Common myeloid progenitor, CD34-positive (primary cell): ENCODE results near the gene CX3CR1.

Experiments
- CTCF ChIA-PET: fragments of 350-600 bp; sonication (Branson Sonifier 250); formaldehyde crosslinking; loops from one replicate; lab custom pipeline; 2021; ENCODE audit warnings: antibody characterized with exemption; lab: Charles Lee
- POLR2A ChIA-PET: fragments of 350-600 bp; sonication (Branson Sonifier 250); formaldehyde crosslinking; loops from one replicate; lab custom pipeline; 2021; ENCODE audit warnings: antibody characterized with exemption; lab: Charles Lee
- DNase-seq, 3 donors: peaks; one replicate each; pipeline versions ENCODE4 v3.0.0 to v3.0.0-alpha.2; 2013
- H3K27ac ChIP-seq, 2 experiments: 1 replicate in 1 of 2; 2 replicates in 1 of 2; pipeline ENCODE4 v1.7.0; 2013; ENCODE audit warnings: inconsistent platforms in 2 of 2, low read length in 2 of 2, mild to moderate bottlenecking in 2 of 2, low read depth in 1 of 2, moderate library complexity in 1 of 2; ENCODE audit not compliant: severe bottlenecking in 2 of 2, insufficient read depth in 1 of 2, poor library complexity in 1 of 2
- H3K27me3 ChIP-seq, 5 experiments: replicated peaks in 2 of 5; 1 replicate in 3 of 5; 2 replicates in 2 of 5; pipeline versions ENCODE4 v1.6.1 to v1.7.0; 2013; ENCODE audit warnings: low read length in 4 of 5, mild to moderate bottlenecking in 2 of 5, moderate library complexity in 2 of 5, inconsistent platforms in 1 of 5; ENCODE audit not compliant: insufficient read depth in 5 of 5, control insufficient read depth in 4 of 5
- H3K36me3 ChIP-seq, 4 experiments: 1 replicate in 2 of 4; 2 replicates in 2 of 4; pipeline versions ENCODE4 v1.6.1 to v1.7.0; 2013; ENCODE audit warnings: low read length in 3 of 4, control low read depth in 1 of 4, mild to moderate bottlenecking in 1 of 4; ENCODE audit not compliant: control insufficient read depth in 4 of 4, insufficient read depth in 4 of 4
- H3K4me1 ChIP-seq, 4 experiments: 1 replicate in 3 of 4; 2 replicates in 1 of 4; pipeline versions ENCODE4 v1.6.1 to v1.7.1; 2013; ENCODE audit warnings: low read length in 3 of 4, mild to moderate bottlenecking in 3 of 4, control low read depth in 1 of 4, inconsistent platforms in 1 of 4, moderate library complexity in 1 of 4; ENCODE audit not compliant: control insufficient read depth in 4 of 4, insufficient read depth in 4 of 4; ENCODE audit errors: control extremely low read depth in 1 of 4
- H3K4me3 ChIP-seq, 7 experiments: 1 replicate in 4 of 7; 2 replicates in 3 of 7; pipeline versions ENCODE4 v1.5.1 to v1.7.0; 2013; ENCODE audit warnings: mild to moderate bottlenecking in 7 of 7, low read length in 6 of 7, moderate library complexity in 6 of 7, inconsistent platforms in 2 of 7, low read depth in 2 of 7, control low read depth in 1 of 7; ENCODE audit not compliant: insufficient read depth in 4 of 7, control insufficient read depth in 1 of 7; ENCODE audit errors: extremely low read depth in 1 of 7
- H3K9me3 ChIP-seq, 5 experiments: 1 replicate in 4 of 5; 2 replicates in 1 of 5; pipeline versions ENCODE4 v1.6.1 to v1.7.1; 2013; ENCODE audit warnings: low read length in 4 of 5, mild to moderate bottlenecking in 2 of 5, inconsistent platforms in 1 of 5, low read depth in 1 of 5, moderate library complexity in 1 of 5; ENCODE audit not compliant: control insufficient read depth in 4 of 5, insufficient read depth in 2 of 5; ENCODE audit errors: control extremely low read depth in 1 of 5
- WGBS: methylation state at CpG from one replicate; pipeline ENCODE4 v1.1.5; 2013; ENCODE audit not compliant: insufficient coverage; 5-methylcytosine and 5-hydroxymethylcytosine counted together

CX3CR1 gene

DNA sequence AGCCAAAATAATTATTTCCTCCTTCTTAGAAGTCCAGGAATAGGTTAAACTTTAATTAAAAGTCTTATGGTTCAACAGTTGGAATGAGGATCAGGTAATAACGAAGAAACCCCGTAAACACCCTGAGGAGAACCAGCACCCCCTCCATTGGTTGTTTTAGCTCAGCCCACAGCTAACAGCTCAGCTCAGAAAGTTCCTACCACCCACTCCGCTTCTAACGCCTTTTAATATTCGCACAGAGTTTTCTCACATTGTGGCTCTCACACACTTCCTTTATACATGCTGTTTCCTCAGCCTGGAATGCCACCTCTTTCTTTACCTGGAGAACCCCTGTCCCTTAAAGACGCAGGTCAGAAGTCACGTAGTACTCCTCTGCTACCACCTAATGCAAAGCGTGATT is 17.0 kb downstream of the CX3CR1 start:
- no peak for DNase-seq
- Histone ChIP-seq H3K9me3 (no peaks in the 10 kb centered on the region), H3K27ac (no peak overlapping the region), H3K4me3 (no peak overlapping the region), H3K4me1 (peaks cover 14 to 52% (median 29%) of the 10 kb centered on the region in 4 experiments), H3K36me3 (no peaks in the 10 kb centered on the region), H3K27me3 (no peaks in the 10 kb centered on the region)
- 71% methylated on average over 5 of the region's 8 CpGs for WGBS
- ChIA-PET POLR2A (interaction anchor here (0.7 kb wide), 1 partner anchor 23 kb away, joined by 4 read pairs; no protein-coding TSS in a partner anchor), CTCF (interaction anchor here (1.1 to 4.4 kb wide), 13 partner anchors 9 to 137 kb away, joined by 3 to 45 read pairs (median 7); partner anchors contain the start of gene XIRP1)

DNA sequence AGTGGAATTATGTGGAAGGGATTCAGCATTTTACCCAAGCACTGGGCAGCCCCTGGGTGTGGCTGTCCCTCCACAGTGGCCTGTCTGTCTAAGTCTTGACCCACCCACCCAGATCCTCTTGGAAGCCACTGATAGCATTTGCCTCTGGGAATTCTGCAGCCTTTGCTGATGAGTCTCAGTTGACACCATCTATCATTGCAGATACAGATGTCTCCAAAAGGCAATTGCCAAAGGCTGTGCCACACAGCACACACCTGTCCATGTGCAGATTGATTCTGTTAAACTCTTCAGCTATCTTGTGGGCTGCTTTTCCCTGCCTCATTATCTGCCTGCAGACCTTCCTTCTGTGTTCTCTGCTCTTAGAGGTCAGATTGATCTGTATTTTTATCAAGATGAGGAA is 18.1 kb downstream of the CX3CR1 start:
- no peak overlapping the region for H3K27ac ChIP-seq
- DNase-seq = no peak
- H3K36me3 ChIP-seq = no peaks in the 10 kb centered on the region
- no peaks in the 10 kb centered on the region for H3K27me3 ChIP-seq
- no peak overlapping the region for H3K4me3 ChIP-seq
- ChIA-PET CTCF (interaction anchor here (0.8 to 4.4 kb wide), 17 partner anchors 8 to 136 kb away, joined by 3 to 45 read pairs (median 4); partner anchors contain the start of gene XIRP1), POLR2A (no interaction called here)
- no peaks in the 10 kb centered on the region for H3K9me3 ChIP-seq
- H3K4me1 ChIP-seq = peaks cover 14 to 58% (median 32%) of the 10 kb centered on the region in 4 experiments

DNA sequence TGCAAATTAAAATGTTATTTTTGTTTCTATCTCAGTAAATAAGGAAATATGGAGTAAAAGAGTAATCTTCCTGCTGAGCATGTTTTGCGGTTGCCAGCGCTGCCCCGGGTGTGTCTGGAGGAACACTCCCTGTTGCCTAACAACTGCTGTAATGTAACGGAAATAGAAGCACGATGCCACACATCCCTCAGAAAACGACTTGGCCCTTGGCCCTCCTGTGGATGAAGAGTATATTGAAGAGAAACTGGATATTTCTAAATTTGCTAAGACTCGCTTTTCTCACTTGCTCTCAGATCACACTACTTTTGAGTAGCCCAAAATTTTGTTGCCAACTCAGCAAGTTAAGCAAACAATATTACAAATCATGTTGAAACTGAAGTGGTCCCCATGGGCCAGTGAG is 18.9 kb downstream of the CX3CR1 start:
- POLR2A ChIA-PET = no interaction called here
- 3% methylated on average over 3 of the region's 7 CpGs for WGBS
- CTCF ChIA-PET = interaction anchor here (0.5 to 4.4 kb wide), 11 partner anchors 9 to 135 kb away, joined by 3 to 45 read pairs (median 6); partner anchors contain the start of gene XIRP1
- Histone ChIP-seq H3K4me1 (peaks cover 19 to 65% (median 36%) of the 10 kb centered on the region in 4 experiments), H3K36me3 (no peaks in the 10 kb centered on the region), H3K27ac (peak overlapping the region in 1 of 2 experiments; percentile 72), H3K4me3 (peak overlapping the region in 1 of 7 experiments; percentile 4), H3K27me3 (no peaks in the 10 kb centered on the region), H3K9me3 (no peaks in the 10 kb centered on the region)
- DNase-seq = peak; percentile 96 to 99 (median 97)

DNA sequence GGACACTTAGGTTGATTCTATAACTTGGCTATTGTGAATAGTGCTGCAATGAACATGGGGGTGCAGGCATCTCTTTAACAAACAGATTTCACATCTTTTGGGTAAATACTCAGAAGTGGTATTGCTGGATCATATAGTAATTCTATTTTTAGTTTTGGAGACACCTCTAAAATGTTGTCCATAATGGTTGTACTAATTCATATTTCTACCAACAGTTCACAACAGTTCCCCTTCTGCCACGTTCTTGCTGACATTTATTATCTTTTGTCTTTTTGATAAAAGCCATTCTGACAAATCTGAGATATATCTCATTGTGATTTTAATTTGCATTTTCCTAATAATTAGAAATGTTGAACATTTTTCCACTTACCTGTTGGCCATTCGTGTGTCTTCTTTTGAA is 19.5 kb downstream of the CX3CR1 start:
- no peaks in the 10 kb centered on the region for H3K36me3 ChIP-seq
- H3K4me1 ChIP-seq = peaks cover 25 to 72% (median 40%) of the 10 kb centered on the region in 4 experiments
- no CpG with 5 or more reads among the region's 2 CpGs for WGBS
- ChIA-PET CTCF (interaction anchor here (1.0 to 2.1 kb wide), 3 partner anchors 16 to 50 kb away, joined by 3 to 4 read pairs (median 4); no protein-coding TSS in a partner anchor), POLR2A (no interaction called here)
- H3K27ac ChIP-seq = peak overlapping the region; percentile 47 to 72
- no peak for DNase-seq
- no peak overlapping the region for H3K4me3 ChIP-seq
- H3K9me3 ChIP-seq = no peaks in the 10 kb centered on the region
- no peaks in the 10 kb centered on the region for H3K27me3 ChIP-seq

DNA sequence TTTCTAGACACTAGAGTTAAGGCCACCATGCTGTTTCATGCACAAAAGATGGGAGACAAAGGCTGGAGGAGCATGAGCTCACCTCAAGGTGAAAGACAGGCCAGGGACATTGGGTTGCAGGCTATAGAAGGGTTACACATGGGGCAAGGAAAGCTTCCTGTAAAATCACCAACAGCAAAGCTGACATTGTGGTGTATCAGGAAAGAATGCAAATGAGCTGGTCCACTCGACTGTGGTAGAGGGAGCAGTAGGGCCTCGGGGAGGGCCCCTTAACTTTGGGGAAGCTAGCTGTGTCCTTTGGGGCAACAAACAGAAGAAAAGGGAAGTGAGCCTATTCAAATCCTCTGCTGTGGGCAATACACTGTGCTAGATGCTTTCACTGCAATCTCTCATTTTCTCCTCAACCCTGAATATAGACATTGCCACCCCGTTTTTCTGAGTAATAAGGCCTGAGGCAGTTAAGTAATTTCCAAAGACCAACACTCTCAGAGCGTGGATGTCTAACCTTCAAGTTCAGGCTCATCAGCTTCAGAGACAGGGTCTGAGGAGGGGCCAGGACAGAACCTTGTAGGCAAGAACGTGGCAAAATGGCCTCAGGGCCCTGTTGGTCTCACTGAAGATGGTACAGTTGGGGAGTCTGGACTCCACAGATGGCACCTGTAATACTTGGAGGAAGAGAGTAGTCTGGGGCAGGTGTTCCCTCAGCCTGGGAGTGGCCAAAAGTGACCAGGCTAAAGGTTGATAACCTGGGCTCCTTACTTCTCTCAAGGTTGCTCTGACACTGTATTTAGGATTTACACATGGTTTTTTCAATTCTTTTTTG is 24.1 kb downstream of the CX3CR1 start:
- DNase-seq = peak; percentile 41 to 84 (median 79)
- no peaks in the 10 kb centered on the region for H3K36me3 ChIP-seq
- ChIA-PET CTCF (interaction anchor here (0.6 to 2.2 kb wide), 6 partner anchors 13 to 65 kb away, joined by 3 to 8 read pairs (median 5); partner anchors contain the start of gene CX3CR1), POLR2A (interaction anchor here (0.5 kb wide), 1 partner anchor 28 kb away, joined by 4 read pairs; no protein-coding TSS in a partner anchor)
- H3K9me3 ChIP-seq = no peaks in the 10 kb centered on the region
- 36% methylated on average over 5 of the region's 5 CpGs for WGBS
- peaks cover 30 to 89% (median 58%) of the 10 kb centered on the region in 4 experiments for H3K4me1 ChIP-seq
- H3K27me3 ChIP-seq = no peaks in the 10 kb centered on the region
- peak overlapping the region in 1 of 7 experiments; percentile 17 for H3K4me3 ChIP-seq
- no peak overlapping the region for H3K27ac ChIP-seq

DNA sequence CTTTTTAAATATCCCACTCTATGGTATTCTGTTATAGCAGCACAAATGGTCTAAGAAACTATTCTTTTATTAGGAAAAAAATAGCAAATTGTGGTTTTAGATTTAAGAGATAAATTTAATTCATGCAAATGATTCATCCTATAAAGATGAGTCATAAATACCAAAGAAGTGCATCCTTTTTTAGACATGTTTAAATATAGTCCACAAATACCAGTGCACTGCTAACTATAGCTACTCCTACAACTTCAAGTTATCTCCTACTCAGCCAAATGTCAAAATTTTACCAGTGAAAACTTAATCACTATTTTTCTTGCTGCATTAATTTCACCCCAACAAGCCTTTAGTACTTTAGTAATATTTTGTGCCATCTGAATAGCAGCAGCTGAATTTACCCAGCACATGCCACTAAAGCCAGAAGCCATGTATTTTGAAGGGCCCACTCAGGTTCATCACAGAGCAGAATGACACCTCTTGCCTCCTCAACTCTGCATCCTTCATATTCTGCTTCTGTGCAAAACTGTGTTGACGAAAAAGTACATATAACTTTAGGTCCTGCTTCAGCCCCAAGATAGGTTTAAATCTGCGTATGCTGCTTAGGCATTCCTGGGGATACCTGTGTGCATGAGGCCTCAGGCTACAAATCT is 24.9 kb downstream of the CX3CR1 start:
- H3K4me1 ChIP-seq = peaks cover 27 to 89% (median 59%) of the 10 kb centered on the region in 4 experiments
- 0% methylated on average over 2 of the region's 2 CpGs for WGBS
- CTCF ChIA-PET = interaction anchor here (0.6 to 2.2 kb wide), 6 partner anchors 13 to 64 kb away, joined by 3 to 8 read pairs (median 5); partner anchors contain the start of gene CX3CR1

More for the DNA sequence above, 24.9 kb downstream of the CX3CR1 start:
- no peak overlapping the region for H3K27ac ChIP-seq
- peak in 2 of 3 donors; percentile 44 to 60 for DNase-seq
- no peak overlapping the region for H3K4me3 ChIP-seq
- POLR2A ChIA-PET = interaction anchor here (0.5 kb wide), 1 partner anchor 27 kb away, joined by 4 read pairs; no protein-coding TSS in a partner anchor
- H3K36me3 ChIP-seq = no peaks in the 10 kb centered on the region
- H3K27me3 ChIP-seq = no peaks in the 10 kb centered on the region
- no peaks in the 10 kb centered on the region for H3K9me3 ChIP-seq
